ENCODE data around the gene EML6.

Gene EML6

DNA sequence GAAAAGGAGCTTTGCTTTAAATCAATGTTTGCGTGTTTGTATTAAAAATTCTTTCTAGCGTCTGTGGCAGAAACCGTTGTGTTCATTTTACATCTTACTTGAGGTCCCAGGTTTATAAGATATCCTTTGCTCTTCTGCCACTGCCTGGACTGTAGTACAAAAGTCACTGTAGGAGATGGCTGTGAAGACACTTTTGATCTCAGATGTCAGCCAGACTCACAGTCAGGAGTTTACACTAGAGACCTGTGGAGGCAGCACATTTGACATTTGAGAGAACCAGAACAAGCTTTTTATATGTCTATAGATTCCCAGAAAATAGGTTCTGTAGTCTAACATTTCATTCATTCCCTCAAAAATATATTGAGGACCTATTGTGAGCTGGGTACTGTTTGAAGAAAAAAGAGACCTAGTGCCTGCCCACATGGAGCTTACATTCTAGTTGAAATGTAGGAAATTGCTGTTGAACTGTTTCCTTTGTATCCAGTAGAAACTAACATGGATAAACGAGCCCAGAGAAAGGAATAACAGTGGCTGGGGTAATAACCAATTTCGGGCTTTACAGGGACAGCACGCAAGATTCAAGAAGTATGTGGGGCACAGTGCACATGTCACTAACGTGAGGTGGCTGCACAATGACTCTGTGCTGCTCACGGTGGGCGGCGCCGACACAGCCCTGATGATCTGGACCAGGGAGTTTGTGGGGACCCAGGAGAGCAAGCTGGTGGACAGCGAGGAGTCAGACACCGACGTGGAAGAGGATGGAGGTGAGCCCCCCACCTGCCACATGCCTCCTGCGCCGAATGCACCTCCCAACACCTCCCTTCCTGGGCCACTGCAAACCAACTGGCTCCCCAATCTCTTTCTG is 204.5 kb downstream of the EML6 start:
- Histone ChIP-seq H3K4me1 (ENCODE audit: control insufficient read depth, insufficient read depth, low read length) (peaks cover 6% of the 10 kb centered on the region), H3K27me3 (ENCODE audit: control insufficient read depth, insufficient read depth, low read length) (no peaks in the 10 kb centered on the region), H3K4me3 (ENCODE audit: low read length) (no peak overlapping the region), H3K36me3 (ENCODE audit: insufficient read depth, low read length) (no peaks in the 10 kb centered on the region), H3K4me2 (ENCODE audit: low read length) (no peak overlapping the region), H3K9me3 (replicated peaks; ENCODE audit: low read length) (no peaks in the 10 kb centered on the region), H3K9ac (ENCODE audit: low read depth, low read length) (no peak overlapping the region)

GRCh38 chr2:54928719-54929118 is 205.3 kb downstream of the EML6 start:
- Histone ChIP-seq H3K9me3 (replicated peaks; ENCODE audit: low read length) (no peaks in the 10 kb centered on the region), H3K4me3 (ENCODE audit: low read length) (no peak overlapping the region), H3K27me3 (ENCODE audit: control insufficient read depth, insufficient read depth, low read length) (no peaks in the 10 kb centered on the region), H3K4me2 (ENCODE audit: low read length) (no peak overlapping the region), H3K9ac (ENCODE audit: low read depth, low read length) (no peak overlapping the region), H3K4me1 (ENCODE audit: control insufficient read depth, insufficient read depth, low read length) (peaks cover 5% of the 10 kb centered on the region), H3K36me3 (ENCODE audit: insufficient read depth, low read length) (no peaks in the 10 kb centered on the region)

- H3K4me1 ChIP-seq (ENCODE audit: control insufficient read depth, insufficient read depth, low read length) = no peaks in the 10 kb centered on the region
- no peak overlapping the region for H3K4me3 ChIP-seq (ENCODE audit: low read length)
- H3K9ac ChIP-seq (ENCODE audit: low read depth, low read length) = no peak overlapping the region
- H3K27me3 ChIP-seq (ENCODE audit: control insufficient read depth, insufficient read depth, low read length) = no peaks in the 10 kb centered on the region
- no peak overlapping the region for H3K4me2 ChIP-seq (ENCODE audit: low read length)
- no peaks in the 10 kb centered on the region for H3K36me3 ChIP-seq (ENCODE audit: insufficient read depth, low read length)
- H3K9me3 ChIP-seq (replicated peaks; ENCODE audit: low read length) = no peaks in the 10 kb centered on the region
These were observed 208.0 kb downstream of the EML6 start for GRCh38 chr2:54931473-54931872.

DNA sequence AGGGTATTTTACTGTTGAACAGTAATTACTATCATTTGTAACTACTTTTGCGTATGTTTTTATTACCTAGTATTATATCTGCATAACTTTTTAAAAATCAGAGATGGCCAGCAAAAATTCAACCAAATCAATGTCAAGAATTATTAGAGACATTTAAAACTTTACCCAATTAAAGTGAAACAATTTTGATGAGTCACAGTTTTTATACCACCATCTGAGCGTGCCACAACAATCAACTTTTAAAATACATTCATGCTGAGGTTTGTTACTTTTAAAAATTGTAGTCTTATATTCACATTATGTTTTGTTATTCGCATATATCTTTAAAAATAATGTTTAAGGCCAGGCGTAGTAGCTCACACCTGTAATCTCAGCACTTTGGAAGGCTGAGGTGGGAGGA is 211.9 kb downstream of the EML6 start:
- Histone ChIP-seq H3K9me3 (replicated peaks; ENCODE audit: low read length) (no peaks in the 10 kb centered on the region), H3K4me3 (ENCODE audit: low read length) (no peak overlapping the region), H3K27me3 (ENCODE audit: control insufficient read depth, insufficient read depth, low read length) (no peaks in the 10 kb centered on the region), H3K9ac (ENCODE audit: low read depth, low read length) (no peak overlapping the region), H3K4me2 (ENCODE audit: low read length) (no peak overlapping the region), H3K4me1 (ENCODE audit: control insufficient read depth, insufficient read depth, low read length) (no peaks in the 10 kb centered on the region), H3K36me3 (ENCODE audit: insufficient read depth, low read length) (no peaks in the 10 kb centered on the region)

- Histone ChIP-seq H3K9me3 (replicated peaks; ENCODE audit: low read length) (no peaks in the 10 kb centered on the region), H3K4me1 (ENCODE audit: control insufficient read depth, insufficient read depth, low read length) (no peaks in the 10 kb centered on the region), H3K27me3 (ENCODE audit: control insufficient read depth, insufficient read depth, low read length) (no peaks in the 10 kb centered on the region), H3K4me2 (ENCODE audit: low read length) (no peak overlapping the region), H3K4me3 (ENCODE audit: low read length) (no peak overlapping the region), H3K36me3 (ENCODE audit: insufficient read depth, low read length) (no peaks in the 10 kb centered on the region), H3K9ac (ENCODE audit: low read depth, low read length) (no peak overlapping the region)
These were observed 213.3 kb downstream of the EML6 start for GRCh38 chr2:54936766-54937165.

GRCh38 chr2:54939446-54940118 is 216.1 kb downstream of the EML6 start:
- Histone ChIP-seq H3K27me3 (ENCODE audit: control insufficient read depth, insufficient read depth, low read length) (no peaks in the 10 kb centered on the region), H3K9ac (ENCODE audit: low read depth, low read length) (no peak overlapping the region), H3K4me3 (ENCODE audit: low read length) (no peak overlapping the region), H3K4me1 (ENCODE audit: control insufficient read depth, insufficient read depth, low read length) (no peaks in the 10 kb centered on the region), H3K9me3 (replicated peaks; ENCODE audit: low read length) (no peaks in the 10 kb centered on the region), H3K4me2 (ENCODE audit: low read length) (no peak overlapping the region), H3K36me3 (ENCODE audit: insufficient read depth, low read length) (no peaks in the 10 kb centered on the region)

- Histone ChIP-seq H3K27me3 (ENCODE audit: control insufficient read depth, insufficient read depth, low read length) (no peaks in the 10 kb centered on the region), H3K36me3 (ENCODE audit: insufficient read depth, low read length) (no peaks in the 10 kb centered on the region), H3K9ac (ENCODE audit: low read depth, low read length) (no peak overlapping the region), H3K4me3 (ENCODE audit: low read length) (no peak overlapping the region), H3K9me3 (replicated peaks; ENCODE audit: low read length) (no peaks in the 10 kb centered on the region), H3K4me1 (ENCODE audit: control insufficient read depth, insufficient read depth, low read length) (peaks cover 6% of the 10 kb centered on the region), H3K4me2 (ENCODE audit: low read length) (no peak overlapping the region)
These were observed 217.3 kb downstream of the EML6 start for GRCh38 chr2:54940723-54941122.

DNA sequence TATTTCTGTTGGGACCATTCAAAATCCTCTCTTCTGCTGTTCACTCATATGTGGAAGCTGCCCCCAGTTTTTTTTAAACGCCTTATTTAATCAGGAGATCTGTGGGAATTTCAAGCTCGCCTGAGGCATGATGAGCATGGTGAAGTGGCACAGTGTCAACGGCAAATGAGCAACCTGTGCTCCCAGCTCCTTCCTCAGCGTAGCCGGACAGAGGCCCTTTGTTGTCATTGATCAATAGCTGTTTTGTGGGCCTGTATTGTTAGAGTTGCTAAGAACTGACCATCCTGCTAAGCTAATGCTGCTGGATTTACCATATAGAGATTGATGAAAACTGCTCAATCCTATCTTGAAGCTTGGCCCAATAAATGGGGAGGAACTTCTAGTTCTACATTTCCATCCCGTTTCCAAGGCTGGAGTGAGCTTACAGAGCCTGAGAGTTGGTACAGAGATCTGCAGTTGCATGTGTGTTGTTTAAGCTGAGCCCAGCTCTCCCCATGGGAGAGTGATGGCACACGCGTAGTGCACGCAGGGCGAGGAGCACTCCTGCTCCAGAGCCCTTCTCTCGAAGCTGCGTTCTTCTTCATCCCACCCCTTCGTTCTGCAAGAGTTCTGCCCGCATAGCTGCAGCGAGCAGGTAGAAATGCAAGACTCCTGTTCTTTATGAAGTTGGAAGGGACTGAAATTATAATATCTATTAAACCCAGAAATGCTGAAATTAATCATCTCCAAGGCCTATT is 218.0 kb downstream of the EML6 start:
- Histone ChIP-seq H3K4me2 (ENCODE audit: low read length) (no peak overlapping the region), H3K9me3 (replicated peaks; ENCODE audit: low read length) (no peaks in the 10 kb centered on the region), H3K4me3 (ENCODE audit: low read length) (no peak overlapping the region), H3K36me3 (ENCODE audit: insufficient read depth, low read length) (no peaks in the 10 kb centered on the region), H3K27me3 (ENCODE audit: control insufficient read depth, insufficient read depth, low read length) (no peaks in the 10 kb centered on the region), H3K9ac (ENCODE audit: low read depth, low read length) (no peak overlapping the region), H3K4me1 (ENCODE audit: control insufficient read depth, insufficient read depth, low read length) (peaks cover 13% of the 10 kb centered on the region)

DNA sequence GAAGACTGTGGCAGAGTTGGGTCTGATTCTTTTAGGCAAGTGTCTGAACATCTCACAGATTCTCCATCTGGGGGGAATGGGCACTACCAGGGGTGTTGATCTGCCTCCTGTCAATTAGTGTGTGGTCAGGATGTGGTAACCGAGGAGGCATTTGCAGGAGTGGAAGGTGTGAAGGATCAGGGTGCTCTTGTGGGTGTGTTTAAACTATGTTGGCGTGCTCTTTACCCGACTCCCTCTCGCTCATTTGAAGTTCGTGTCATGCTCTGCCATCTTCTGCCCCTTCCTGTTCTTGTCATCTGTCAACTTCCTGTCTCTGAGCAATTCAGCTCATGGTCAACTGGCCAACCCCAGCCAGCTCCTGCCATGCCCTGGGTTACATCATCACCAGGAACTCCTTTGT is 218.9 kb downstream of the EML6 start:
- Histone ChIP-seq H3K9me3 (replicated peaks; ENCODE audit: low read length) (no peaks in the 10 kb centered on the region), H3K4me1 (ENCODE audit: control insufficient read depth, insufficient read depth, low read length) (peaks cover 15% of the 10 kb centered on the region), H3K27me3 (ENCODE audit: control insufficient read depth, insufficient read depth, low read length) (no peaks in the 10 kb centered on the region), H3K9ac (ENCODE audit: low read depth, low read length) (no peak overlapping the region), H3K4me3 (ENCODE audit: low read length) (no peak overlapping the region), H3K36me3 (ENCODE audit: insufficient read depth, low read length) (no peaks in the 10 kb centered on the region), H3K4me2 (ENCODE audit: low read length) (no peak overlapping the region)

DNA sequence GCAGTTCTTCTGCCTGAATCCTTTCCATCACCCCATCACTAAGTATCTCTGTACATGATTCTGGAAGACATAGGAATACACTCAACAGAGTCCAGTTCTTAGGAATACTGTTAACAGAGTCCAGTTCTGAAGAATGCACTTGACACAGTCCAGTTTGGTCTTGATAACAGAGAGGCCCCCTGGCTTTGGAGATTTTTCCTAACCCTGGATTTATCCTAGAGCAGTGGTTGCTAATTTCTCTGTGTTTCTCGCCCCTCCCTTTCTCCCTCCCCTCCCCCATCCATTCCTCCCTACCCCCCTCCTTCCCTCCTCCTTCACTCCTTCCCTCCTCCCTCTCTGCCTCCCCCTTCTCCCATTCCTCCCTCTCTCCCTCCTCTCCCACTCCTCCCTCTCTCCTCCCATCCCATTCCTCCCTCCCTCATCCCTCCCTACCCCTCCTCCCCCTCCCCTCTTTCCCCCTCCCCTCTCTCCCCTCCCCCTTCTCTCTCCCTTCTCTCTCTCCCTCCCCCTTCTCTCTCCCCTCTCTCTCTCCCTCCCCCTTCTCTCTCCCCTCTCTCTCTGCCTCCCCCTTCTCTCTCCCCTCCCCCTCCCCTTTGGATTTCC is 221.4 kb downstream of the EML6 start:
- Histone ChIP-seq H3K4me1 (ENCODE audit: control insufficient read depth, insufficient read depth, low read length) (peaks cover 15% of the 10 kb centered on the region), H3K4me3 (ENCODE audit: low read length) (no peak overlapping the region), H3K36me3 (ENCODE audit: insufficient read depth, low read length) (no peaks in the 10 kb centered on the region), H3K9me3 (replicated peaks; ENCODE audit: low read length) (no peaks in the 10 kb centered on the region), H3K27me3 (ENCODE audit: control insufficient read depth, insufficient read depth, low read length) (no peaks in the 10 kb centered on the region), H3K9ac (ENCODE audit: low read depth, low read length) (no peak overlapping the region), H3K4me2 (ENCODE audit: low read length) (no peak overlapping the region)

Data from skeletal muscle satellite cell (primary cell).